ENCODE data around the gene RHOG.
"Not testable (repeated sequence)": the region's sequence is repeated elsewhere in the genome, so short reads cannot be mapped to it uniquely, and the experiment has no call there.

Gene RHOG

GRCh38 chr11:3810446-3810845, 30.3 kb downstream of the RHOG start:
- DNase-seq (ENCODE audit: low read depth in 3 of 3, low spot score in 1 of 3): no peak

DNA sequence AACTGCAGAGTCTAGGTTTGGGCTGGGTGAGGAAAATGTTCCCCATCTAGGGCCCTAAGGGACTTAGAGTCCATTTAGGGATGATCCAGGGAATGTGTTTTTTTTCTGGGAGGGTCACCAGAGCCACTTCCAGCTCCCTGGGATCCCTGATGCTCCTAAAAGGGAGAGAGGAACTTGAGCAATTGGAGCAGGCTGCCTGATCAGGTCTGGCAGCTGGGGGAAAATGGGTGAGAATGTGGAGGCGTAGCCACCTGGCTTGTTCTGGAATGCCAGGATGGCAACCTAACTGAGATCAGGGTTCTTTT, 31.2 kb downstream of the RHOG start:
- DNase-seq (ENCODE audit: low read depth in 3 of 3, low spot score in 1 of 3): no peak

GRCh38 chr11:3808861-3809623, 31.7 kb downstream of the RHOG start:
- DNase-seq (ENCODE audit: low read depth in 3 of 3, low spot score in 1 of 3): no peak

GRCh38 chr11:3807909-3808860, 32.6 kb downstream of the RHOG start, which contains the start of gene PGAP2:
TSS of gene PGAP2 (plus strand) at chr11:3808560. CDS start at chr11:3811260, 2,700 bp downstream.
- DNase-seq (ENCODE audit: low read depth in 3 of 3, low spot score in 1 of 3): peak in 1 of 3 donors; percentile 51

DNA sequence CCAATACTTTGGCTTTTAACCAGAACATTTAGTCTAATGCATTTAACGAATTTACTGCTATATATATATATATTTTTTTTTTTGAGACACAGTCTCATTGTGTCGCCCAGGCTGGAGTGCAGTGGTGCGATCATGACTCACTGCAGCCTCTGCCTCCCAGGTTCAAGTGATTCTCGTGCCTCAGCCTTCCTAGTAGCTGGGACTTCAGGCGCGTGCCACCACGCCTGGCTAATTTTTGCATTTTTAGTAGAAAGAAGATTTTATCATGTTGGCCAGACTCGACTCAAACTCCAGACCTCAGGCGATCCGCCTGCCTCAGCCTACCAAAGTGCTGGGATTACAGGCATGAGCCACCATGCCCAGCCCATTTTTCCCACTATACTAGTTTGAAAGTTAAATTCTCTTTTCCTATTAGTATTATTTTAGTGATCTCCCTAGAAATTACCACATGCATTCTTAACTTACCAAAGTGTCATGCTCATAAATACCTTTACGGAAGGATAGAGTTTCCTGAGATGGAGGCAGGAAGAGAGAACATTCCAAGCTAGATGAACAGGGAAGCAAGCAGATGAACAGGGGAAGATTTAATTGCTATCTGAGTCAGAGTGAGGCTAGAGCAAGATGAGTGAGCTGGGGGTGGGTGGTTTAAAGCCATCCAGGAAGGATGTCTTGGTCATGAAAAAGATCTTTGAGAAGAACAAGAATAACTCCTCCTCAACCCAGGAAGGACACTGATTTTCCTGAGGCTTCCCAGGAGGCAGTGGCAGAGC, 36.8 kb downstream of the RHOG start:
- no peak for DNase-seq (ENCODE audit: low read depth in 3 of 3, low spot score in 1 of 3)

GRCh38 chr11:3802011-3802790, 38.6 kb downstream of the RHOG start:
- DNase-seq (ENCODE audit: low read depth in 3 of 3, low spot score in 1 of 3): no peak

- no peak for DNase-seq (ENCODE audit: low read depth in 3 of 3, low spot score in 1 of 3)
Observed at GRCh38 chr11:3799873-3800272, 40.9 kb downstream of the RHOG start.

GRCh38 chr11:3799143-3799542, 41.6 kb downstream of the RHOG start:
- no peak for DNase-seq (ENCODE audit: low read depth in 3 of 3, low spot score in 1 of 3)

- peak; percentile 97 to 99 (median 99) for DNase-seq (ENCODE audit: low read depth in 3 of 3, low spot score in 1 of 3)
Observed at GRCh38 chr11:3797329-3798090, 43.2 kb downstream of the RHOG start, which contains the start of gene NUP98. TSS of gene NUP98 (minus strand) at chr11:3797554. CDS start at chr11:3782117, 15,437 bp downstream.

DNA sequence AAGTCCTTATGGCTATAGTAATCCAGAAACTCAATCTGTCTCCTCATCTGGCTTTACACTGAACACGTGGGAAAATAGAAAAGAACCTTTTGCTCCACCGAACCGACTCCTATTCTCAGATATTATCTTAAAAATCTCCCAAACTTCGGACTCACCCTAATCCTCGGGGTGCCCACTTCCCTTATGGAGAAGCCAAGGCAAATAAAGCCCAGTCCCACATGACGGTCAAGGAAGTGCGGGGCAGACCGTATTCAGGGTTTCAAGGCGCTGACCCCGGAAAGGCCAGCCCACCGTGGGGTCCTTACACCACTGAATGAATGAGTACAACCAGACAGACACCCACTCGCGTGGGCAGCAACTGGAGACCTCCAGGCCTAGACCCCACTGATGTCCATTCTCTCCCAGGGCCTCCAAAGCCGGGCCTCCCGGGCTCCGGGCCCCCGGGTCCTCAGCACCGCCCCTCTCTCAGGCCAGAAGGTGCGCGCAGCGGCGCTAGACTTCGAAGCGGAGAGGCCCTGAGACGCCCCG, 43.9 kb downstream of the RHOG start:
- DNase-seq (ENCODE audit: low read depth in 3 of 3, low spot score in 1 of 3): no peak

GRCh38 chr11:3796346-3796745, 44.4 kb downstream of the RHOG start:
- no peak for DNase-seq (ENCODE audit: low read depth in 3 of 3, low spot score in 1 of 3)

GRCh38 chr11:3796002-3796311, 44.8 kb downstream of the RHOG start:
- no peak for DNase-seq (ENCODE audit: low read depth in 3 of 3, low spot score in 1 of 3)

DNA sequence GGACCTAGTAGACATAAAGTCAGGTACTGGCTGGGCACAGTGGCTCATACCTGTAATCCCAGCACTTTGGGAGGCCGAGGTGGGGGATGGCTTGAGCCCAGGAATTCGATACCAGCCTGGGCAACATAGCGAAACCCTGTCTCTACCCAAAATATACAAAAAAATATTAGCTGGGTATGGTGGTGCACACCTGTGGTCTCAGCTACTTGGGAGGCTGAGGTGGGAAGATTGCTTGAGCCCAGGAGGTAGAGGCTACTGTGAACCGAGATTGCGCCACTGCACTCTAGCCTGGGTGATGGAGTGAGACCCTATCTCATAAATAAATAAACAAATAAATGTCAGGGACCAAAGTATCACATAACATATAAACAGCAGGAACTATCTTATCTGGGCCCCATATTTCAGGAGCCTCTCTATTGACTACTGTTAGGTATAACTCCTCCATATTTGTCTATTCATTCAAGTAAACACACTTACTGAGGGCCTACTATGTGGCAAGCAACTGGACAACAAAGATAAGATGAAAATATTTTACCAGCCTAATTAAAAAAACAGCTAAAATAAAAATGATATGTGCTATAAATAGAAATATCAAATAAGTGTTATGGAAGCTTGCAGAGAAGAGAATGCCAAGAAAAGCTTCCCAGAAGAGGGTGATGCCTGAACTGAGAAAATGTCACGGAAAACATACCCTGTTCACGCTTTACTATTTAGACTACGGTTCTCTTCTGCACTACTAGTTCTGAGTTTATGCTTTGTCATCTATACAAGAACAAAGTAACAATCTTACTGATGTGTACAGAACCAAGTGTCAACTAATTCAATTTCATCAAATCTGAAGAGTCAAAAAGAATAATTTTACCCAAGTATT, 45.4 kb downstream of the RHOG start:
- no peak for DNase-seq (ENCODE audit: low read depth in 3 of 3, low spot score in 1 of 3)

- DNase-seq (ENCODE audit: low read depth in 3 of 3, low spot score in 1 of 3): not testable (repeated sequence)
Observed at GRCh38 chr11:3794387-3794786, 46.4 kb downstream of the RHOG start.

- no peak for DNase-seq (ENCODE audit: low read depth in 3 of 3, low spot score in 1 of 3)
Observed at GRCh38 chr11:3786781-3787428, 53.9 kb downstream of the RHOG start.

GRCh38 chr11:3783611-3784010, 57.1 kb downstream of the RHOG start:
- no peak for DNase-seq (ENCODE audit: low read depth in 3 of 3, low spot score in 1 of 3)

GRCh38 chr11:3782963-3783362, 57.8 kb downstream of the RHOG start:
- no peak for DNase-seq (ENCODE audit: low read depth in 3 of 3, low spot score in 1 of 3)

DNA sequence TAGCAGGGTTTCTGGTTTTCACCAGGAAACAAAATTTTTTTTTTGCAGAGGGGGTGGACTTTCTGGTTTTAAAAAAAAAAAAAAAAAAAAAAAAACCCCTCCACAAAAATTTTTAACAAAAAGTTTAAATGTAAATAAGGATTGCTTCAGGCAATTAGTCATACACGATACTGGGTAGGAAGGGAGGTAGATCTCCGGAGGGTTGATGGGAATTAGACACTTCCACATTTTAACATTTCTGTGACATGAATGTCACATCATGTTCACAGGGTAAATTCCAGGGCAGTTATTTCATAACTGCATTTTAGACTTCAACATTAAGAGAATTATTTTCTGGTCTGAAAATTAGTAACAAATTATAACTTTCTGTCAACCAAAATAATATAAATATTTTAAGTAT, 59.3 kb downstream of the RHOG start:
- no peak for DNase-seq (ENCODE audit: low read depth in 3 of 3, low spot score in 1 of 3)
